ENCODE data around the gene MYB.
"Not testable (repeated sequence)": the region's sequence is repeated elsewhere in the genome, so short reads cannot be mapped to it uniquely, and the experiment has no call there.

Gene MYB

GRCh38 chr6:135180542-135181332 lies at the start of gene MYB:
TSS of gene MYB (plus strand) at chr6:135181308. CDS start at chr6:135181514, 206 bp downstream.
- Histone ChIP-seq H3K27ac (ENCODE audit: low read length) (no peak within 1 kb of the TSS), H3K36me3 (ENCODE audit: insufficient read depth, low read depth, low read length) (no peaks in the 10 kb centered on the region), H3K9me3 (ENCODE audit: insufficient read depth, low read depth, low read length) (peaks cover 3% of the 10 kb centered on the region; the same call in 1 of the 2 replicates), H3K4me3 (ENCODE audit: low read length) (peak within 1 kb of the TSS; percentile 77), H3K27me3 (ENCODE audit: insufficient read depth, low read length) (peaks cover 60% of the 10 kb centered on the region), H3K4me1 (ENCODE audit: insufficient read depth, low read length) (peaks cover 8% of the 10 kb centered on the region; the same call in 1 of the 2 replicates), H3K9ac (ENCODE audit: low read depth, low read length) (peak within 1 kb of the TSS; percentile 84; the same call in 1 of the 2 replicates)

- Histone ChIP-seq H3K9me3 (ENCODE audit: insufficient read depth, low read depth, low read length) (no peaks in the 10 kb centered on the region), H3K36me3 (ENCODE audit: insufficient read depth, low read depth, low read length) (no peaks in the 10 kb centered on the region), H3K4me3 (ENCODE audit: low read length) (no peak overlapping the region), H3K27me3 (ENCODE audit: insufficient read depth, low read length) (no peaks in the 10 kb centered on the region), H3K27ac (ENCODE audit: low read length) (no peak overlapping the region), H3K4me1 (ENCODE audit: insufficient read depth, low read length) (no peaks in the 10 kb centered on the region), H3K9ac (ENCODE audit: low read depth, low read length) (no peak overlapping the region)
Measured at GRCh38 chr6:135132776-135133175, 48.3 kb upstream of the MYB start.

GRCh38 chr6:135135835-135136234 lies 45.3 kb upstream of the MYB start:
- Histone ChIP-seq H3K4me3 (ENCODE audit: low read length) (no peak overlapping the region), H3K9me3 (ENCODE audit: insufficient read depth, low read depth, low read length) (no peaks in the 10 kb centered on the region), H3K27me3 (ENCODE audit: insufficient read depth, low read length) (no peaks in the 10 kb centered on the region), H3K9ac (ENCODE audit: low read depth, low read length) (no peak overlapping the region), H3K4me1 (ENCODE audit: insufficient read depth, low read length) (no peaks in the 10 kb centered on the region), H3K36me3 (ENCODE audit: insufficient read depth, low read depth, low read length) (no peaks in the 10 kb centered on the region), H3K27ac (ENCODE audit: low read length) (no peak overlapping the region)

GRCh38 chr6:135137826-135138225 lies 43.3 kb upstream of the MYB start:
- Histone ChIP-seq H3K27me3 (ENCODE audit: insufficient read depth, low read length) (no peaks in the 10 kb centered on the region), H3K36me3 (ENCODE audit: insufficient read depth, low read depth, low read length) (no peaks in the 10 kb centered on the region), H3K9me3 (ENCODE audit: insufficient read depth, low read depth, low read length) (no peaks in the 10 kb centered on the region), H3K27ac (ENCODE audit: low read length) (no peak overlapping the region), H3K9ac (ENCODE audit: low read depth, low read length) (no peak overlapping the region), H3K4me3 (ENCODE audit: low read length) (no peak overlapping the region), H3K4me1 (ENCODE audit: insufficient read depth, low read length) (no peaks in the 10 kb centered on the region)

- Histone ChIP-seq H3K27ac (ENCODE audit: low read length) (no peak overlapping the region), H3K27me3 (ENCODE audit: insufficient read depth, low read length) (no peaks in the 10 kb centered on the region), H3K9ac (ENCODE audit: low read depth, low read length) (no peak overlapping the region), H3K4me3 (ENCODE audit: low read length) (no peak overlapping the region), H3K4me1 (ENCODE audit: insufficient read depth, low read length) (no peaks in the 10 kb centered on the region), H3K36me3 (ENCODE audit: insufficient read depth, low read depth, low read length) (no peaks in the 10 kb centered on the region), H3K9me3 (ENCODE audit: insufficient read depth, low read depth, low read length) (no peaks in the 10 kb centered on the region)
Measured at GRCh38 chr6:135141182-135141581, 39.9 kb upstream of the MYB start.

- no peaks in the 10 kb centered on the region for H3K4me1 ChIP-seq (ENCODE audit: insufficient read depth, low read length)
- no peak overlapping the region for H3K27ac ChIP-seq (ENCODE audit: low read length)
- no peak overlapping the region for H3K4me3 ChIP-seq (ENCODE audit: low read length)
- H3K9me3 ChIP-seq (ENCODE audit: insufficient read depth, low read depth, low read length) = no peaks in the 10 kb centered on the region
- no peak overlapping the region for H3K9ac ChIP-seq (ENCODE audit: low read depth, low read length)
- H3K27me3 ChIP-seq (ENCODE audit: insufficient read depth, low read length) = no peaks in the 10 kb centered on the region
- H3K36me3 ChIP-seq (ENCODE audit: insufficient read depth, low read depth, low read length) = no peaks in the 10 kb centered on the region
Measured at GRCh38 chr6:135141728-135142127, 39.4 kb upstream of the MYB start.

GRCh38 chr6:135142232-135142631 lies 38.9 kb upstream of the MYB start:
- not testable (repeated sequence) for H3K4me3 ChIP-seq (ENCODE audit: low read length); H3K9ac ChIP-seq (ENCODE audit: low read depth, low read length); H3K27me3 ChIP-seq (ENCODE audit: insufficient read depth, low read length); H3K36me3 ChIP-seq (ENCODE audit: insufficient read depth, low read depth, low read length); H3K27ac ChIP-seq (ENCODE audit: low read length); H3K4me1 ChIP-seq (ENCODE audit: insufficient read depth, low read length); H3K9me3 ChIP-seq (ENCODE audit: insufficient read depth, low read depth, low read length)

GRCh38 chr6:135144673-135145062 lies 36.4 kb upstream of the MYB start:
- Histone ChIP-seq H3K27ac (ENCODE audit: low read length) (no peak overlapping the region), H3K36me3 (ENCODE audit: insufficient read depth, low read depth, low read length) (no peaks in the 10 kb centered on the region), H3K4me1 (ENCODE audit: insufficient read depth, low read length) (no peaks in the 10 kb centered on the region), H3K9ac (ENCODE audit: low read depth, low read length) (no peak overlapping the region), H3K4me3 (ENCODE audit: low read length) (no peak overlapping the region), H3K27me3 (ENCODE audit: insufficient read depth, low read length) (no peaks in the 10 kb centered on the region), H3K9me3 (ENCODE audit: insufficient read depth, low read depth, low read length) (no peaks in the 10 kb centered on the region)

- no peaks in the 10 kb centered on the region for H3K27me3 ChIP-seq (ENCODE audit: insufficient read depth, low read length)
- H3K9ac ChIP-seq (ENCODE audit: low read depth, low read length) = no peak overlapping the region
- H3K4me3 ChIP-seq (ENCODE audit: low read length) = no peak overlapping the region
- no peak overlapping the region for H3K27ac ChIP-seq (ENCODE audit: low read length)
- H3K9me3 ChIP-seq (ENCODE audit: insufficient read depth, low read depth, low read length) = no peaks in the 10 kb centered on the region
- H3K36me3 ChIP-seq (ENCODE audit: insufficient read depth, low read depth, low read length) = no peaks in the 10 kb centered on the region
- no peaks in the 10 kb centered on the region for H3K4me1 ChIP-seq (ENCODE audit: insufficient read depth, low read length)
Measured at GRCh38 chr6:135145063-135145800, 35.9 kb upstream of the MYB start.

- Histone ChIP-seq H3K9me3 (ENCODE audit: insufficient read depth, low read depth, low read length) (no peaks in the 10 kb centered on the region), H3K27ac (ENCODE audit: low read length) (no peak overlapping the region), H3K4me1 (ENCODE audit: insufficient read depth, low read length) (no peaks in the 10 kb centered on the region), H3K36me3 (ENCODE audit: insufficient read depth, low read depth, low read length) (no peaks in the 10 kb centered on the region), H3K27me3 (ENCODE audit: insufficient read depth, low read length) (no peaks in the 10 kb centered on the region), H3K4me3 (ENCODE audit: low read length) (no peak overlapping the region), H3K9ac (ENCODE audit: low read depth, low read length) (no peak overlapping the region)
Measured at GRCh38 chr6:135146162-135146934, 34.8 kb upstream of the MYB start.

- no peaks in the 10 kb centered on the region for H3K9me3 ChIP-seq (ENCODE audit: insufficient read depth, low read depth, low read length)
- no peak overlapping the region for H3K4me3 ChIP-seq (ENCODE audit: low read length)
- H3K27me3 ChIP-seq (ENCODE audit: insufficient read depth, low read length) = no peaks in the 10 kb centered on the region
- H3K4me1 ChIP-seq (ENCODE audit: insufficient read depth, low read length) = no peaks in the 10 kb centered on the region
- H3K36me3 ChIP-seq (ENCODE audit: insufficient read depth, low read depth, low read length) = no peaks in the 10 kb centered on the region
- no peak overlapping the region for H3K27ac ChIP-seq (ENCODE audit: low read length)
- H3K9ac ChIP-seq (ENCODE audit: low read depth, low read length) = no peak overlapping the region
Measured at GRCh38 chr6:135147637-135148592, 33.2 kb upstream of the MYB start.
